K562 (cell line): ENCODE results near the gene ADRM1. TPM values are rescaled to one million over a fixed set of nuclear protein-coding genes. Genes with fewer than 3 reads are reported as not detected.
A peak's percentile ranks its signal among the peaks of the same experiment; 100 is the strongest.

Experiments
- BRF2 ChIP-seq: IDR thresholded peaks from 3 replicates; pipeline ENCODE4 v1.6.1; 2011; ENCODE audit warnings: borderline replicate concordance, mild to moderate bottlenecking; ENCODE audit not compliant: insufficient read length, insufficient read depth
- DNMT1 ChIP-seq: fragments of 450-650 bp; IDR thresholded peaks from 2 replicates; pipeline ENCODE4 v1.6.1; 2016; ENCODE audit warnings: antibody characterized with exemption, mild to moderate bottlenecking
- FOXJ2 ChIP-seq: fragments of 200-800 bp; sonication (Bioruptor generic); IDR thresholded peaks from 2 replicates; pipeline ENCODE4 v1.6.1; 2016; ENCODE audit warnings: missing genetic modification characterization, missing compliant biosample characterization
- HBP1 ChIP-seq: fragments of 450-650 bp; formaldehyde crosslinking; IDR thresholded peaks from 2 replicates; pipeline ENCODE4 v1.4.0; 2022; ENCODE audit warnings: missing genetic modification characterization
- KDM2B ChIP-seq: fragments of 250-450 bp; sonication (Bioruptor Pico); IDR thresholded peaks from 2 replicates; pipeline ENCODE4 v1.8.0; 2021; ENCODE audit warnings: mild to moderate bottlenecking, moderate library complexity
- KHSRP ChIP-seq: fragments of 450-650 bp; IDR thresholded peaks from 2 replicates; pipeline ENCODE4 v1.6.1; 2017
- LEF1 ChIP-seq: fragments of 450-650 bp; IDR thresholded peaks from 2 replicates; pipeline ENCODE4 v1.6.1; 2016; ENCODE audit warnings: mild to moderate bottlenecking
- MAFK ChIP-seq: IDR thresholded peaks from 2 replicates; pipeline ENCODE4 v1.6.1; 2011; ENCODE audit warnings: low read length, improper control_type of control experiment
- MLLT1 ChIP-seq, 2 experiments: fragments of 450-650 bp; IDR thresholded peaks; 2 replicates each; pipeline ENCODE4 v1.6.1; 2016
- NR1H2 ChIP-seq: sonication (generic); formaldehyde crosslinking; IDR thresholded peaks from 2 replicates; pipeline ENCODE4 v1.4.0; 2020; ENCODE audit warnings: mild to moderate bottlenecking, missing genetic modification reagents
- NUFIP1 ChIP-seq: fragments of 450-650 bp; IDR thresholded peaks from 2 replicates; pipeline ENCODE4 v1.6.1; 2018; ENCODE audit not compliant: partially characterized antibody
- PRPF4 ChIP-seq: fragments of 200-400 bp; formaldehyde crosslinking; IDR thresholded peaks from one replicate; pipeline ENCODE4 v1.6.1; 2017; ENCODE audit warnings: low read length, low read depth, mild to moderate bottlenecking; ENCODE audit not compliant: insufficient read depth, poor library complexity, severe bottlenecking
- RBM15 ChIP-seq: fragments of 200-400 bp; formaldehyde crosslinking; IDR thresholded peaks from 2 replicates; pipeline ENCODE4 v1.6.1; 2018; ENCODE audit warnings: mild to moderate bottlenecking, low read length, moderate library complexity; ENCODE audit not compliant: insufficient read depth
- SMAD4 ChIP-seq: fragments of 250-450 bp; sonication (Bioruptor Pico); conservative IDR thresholded peaks from 2 replicates; pipeline ENCODE4 v1.8.0; 2021; ENCODE audit warnings: inconsistent platforms, mild to moderate bottlenecking, moderate library complexity
- TGIF2 ChIP-seq: sonication (generic); formaldehyde crosslinking; IDR thresholded peaks from 2 replicates; pipeline ENCODE4 v1.8.1; 2022; ENCODE audit warnings: mild to moderate bottlenecking, missing genetic modification reagents, moderate library complexity
- TSHZ1 ChIP-seq: fragments of 250-450 bp; sonication (Bioruptor Pico); IDR thresholded peaks from 2 replicates; pipeline ENCODE4 v1.4.0; 2020; ENCODE audit warnings: mild to moderate bottlenecking, moderate library complexity
- ZFP91 ChIP-seq: sonication (generic); formaldehyde crosslinking; IDR thresholded peaks from 2 replicates; pipeline ENCODE4 v1.8.0; 2022; ENCODE audit warnings: mild to moderate bottlenecking, missing genetic modification reagents
- ZNF311 ChIP-seq: fragments of 250-450 bp; sonication (Bioruptor Pico); IDR thresholded peaks from 2 replicates; pipeline ENCODE4 v1.4.0; 2020; ENCODE audit warnings: mild to moderate bottlenecking, moderate library complexity
- ZNF699 ChIP-seq: fragments of 250-450 bp; sonication (Bioruptor Pico); IDR thresholded peaks from 2 replicates; pipeline ENCODE4 v1.8.0; 2021; ENCODE audit warnings: mild to moderate bottlenecking, moderate library complexity; ENCODE audit not compliant: insufficient replicate concordance
- polyA plus RNA-seq, 8 experiments: library from polyadenylated mRNA; depleted of rRNA in 4 of 8; stranded (reverse) in 5 of 8; unstranded in 3 of 8; fragments of >200 nt; fragmentation: Nextera tagmentation in 2 of 8; fragmentation: Illumina TruSeq in 1 of 8; extraction: Ambion mirVana in 2 of 8; extraction: Trizol in 1 of 8; gene quantifications; 2 replicates each; pipeline versions ENCODE4 v1.2.1 to v1.2.3, GENCODE V29; 2011 to 2014; ENCODE audit warnings: inconsistent platforms in 1 of 8, missing spikeins in 1 of 8
- total RNA-seq, 7 experiments: library from RNA; depleted of rRNA in 6 of 7; stranded (reverse); fragments of >200 nt in 6 of 7; fragmentation: Illumina TruSeq in 2 of 7; extraction: Trizol in 2 of 7; gene quantifications; 2 replicates each; pipeline versions ENCODE4 v1.2.1 to v1.2.3, GENCODE V29; 2011 to 2021; ENCODE audit warnings: low replicate concordance in 1 of 7

ADRM1 gene
- total and polyA plus RNA-seq, 9 of the 15 experiments (the other 6 are each of a cell fraction or from before 2014, with no cell fraction given), result 5.0 to 223 (median 67.4) TPM

- TF ChIP-seq RBM15 (no peak), NUFIP1 (no peak), NR1H2 (CRISPR knock-in tag) (no peak), HBP1 (no peak), MAFK (peak; percentile 87), PRPF4 (peak; percentile 60), TSHZ1 (CRISPR knock-in tag) (no peak), FOXJ2 (tag) (no peak), MLLT1 (IDR thresholded peaks at IDR 0.05) (no peak), DNMT1 (no peak), SMAD4 (peak; percentile 84), BRF2 (no peak), TGIF2 (CRISPR knock-in tag) (no peak), ZNF699 (CRISPR knock-in tag) (no peak), KDM2B (CRISPR knock-in tag) (no peak), ZNF311 (CRISPR knock-in tag) (no peak), LEF1 (no peak), ZFP91 (no peak), KHSRP (no peak)
Measured at GRCh38 chr20:62302341-62303061, at the start of gene ADRM1 (continued).
